ENCODE data around the gene CDKN3.
"Not testable (repeated sequence)": the region's sequence is repeated elsewhere in the genome, so short reads cannot be mapped to it uniquely, and the experiment has no call there.

Gene CDKN3

GRCh38 chr14:54425537-54426274 lies 28.9 kb downstream of the CDKN3 start:
- peak overlapping the region; percentile 13 for H3K27ac Mint-ChIP-seq
- no peaks in the 10 kb centered on the region for H3K9me3 Mint-ChIP-seq
- H3K36me3 Mint-ChIP-seq (ENCODE audit: low read depth) = peaks cover 67% of the 10 kb centered on the region
- H3K27me3 Mint-ChIP-seq = no peaks in the 10 kb centered on the region
- H3K4me3 Mint-ChIP-seq = no peak overlapping the region
- peaks cover 46% of the 10 kb centered on the region for H3K4me1 Mint-ChIP-seq (ENCODE audit: low read depth)

DNA sequence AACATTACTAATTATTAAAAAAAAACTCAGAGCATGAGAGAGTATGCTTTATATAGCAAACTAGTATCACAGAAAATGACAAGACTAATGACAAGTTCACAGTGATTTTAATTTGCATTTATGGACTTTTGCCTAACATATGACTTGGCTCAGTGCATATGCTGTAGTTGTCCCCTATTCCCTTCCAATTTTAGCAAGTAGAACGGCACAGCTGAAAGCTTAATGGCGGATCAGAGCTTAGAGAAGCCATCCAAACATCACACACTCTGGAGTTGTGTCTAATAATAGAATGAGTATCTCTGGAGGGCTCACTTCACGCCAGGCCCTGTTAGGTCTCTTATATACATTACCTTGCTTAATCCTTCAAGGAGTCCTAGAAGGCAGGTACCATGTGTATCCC lies 31.1 kb downstream of the CDKN3 start:
- Mint-ChIP-seq H3K9me3 (no peaks in the 10 kb centered on the region), H3K4me3 (no peak overlapping the region), H3K4me1 (ENCODE audit: low read depth) (peaks cover 61% of the 10 kb centered on the region), H3K36me3 (ENCODE audit: low read depth) (peaks cover 88% of the 10 kb centered on the region), H3K27me3 (no peaks in the 10 kb centered on the region), H3K27ac (peak overlapping the region; percentile 89)

DNA sequence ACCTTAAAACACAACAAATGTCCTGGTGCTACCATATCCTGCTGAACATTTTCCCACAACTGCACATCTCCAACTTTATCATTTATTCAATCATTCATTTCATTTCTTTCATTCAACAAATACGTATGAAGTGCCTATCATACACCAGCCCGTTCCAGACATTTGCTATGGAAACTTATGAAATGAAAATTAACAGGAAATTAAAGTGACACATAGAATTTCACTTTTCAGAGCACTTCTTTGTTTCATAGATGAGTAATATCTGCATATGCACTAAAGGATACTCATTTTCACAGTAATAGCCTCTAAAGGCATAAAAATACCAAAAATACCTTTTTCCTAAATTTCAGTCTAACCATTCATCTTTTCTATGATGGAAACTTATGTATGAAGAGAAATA lies 31.7 kb downstream of the CDKN3 start:
- no peaks in the 10 kb centered on the region for H3K27me3 Mint-ChIP-seq
- H3K36me3 Mint-ChIP-seq (ENCODE audit: low read depth) = peaks cover 91% of the 10 kb centered on the region
- peak overlapping the region; percentile 13 for H3K4me3 Mint-ChIP-seq
- peaks cover 67% of the 10 kb centered on the region for H3K4me1 Mint-ChIP-seq (ENCODE audit: low read depth)
- no peaks in the 10 kb centered on the region for H3K9me3 Mint-ChIP-seq
- H3K27ac Mint-ChIP-seq = peak overlapping the region; percentile 89

DNA sequence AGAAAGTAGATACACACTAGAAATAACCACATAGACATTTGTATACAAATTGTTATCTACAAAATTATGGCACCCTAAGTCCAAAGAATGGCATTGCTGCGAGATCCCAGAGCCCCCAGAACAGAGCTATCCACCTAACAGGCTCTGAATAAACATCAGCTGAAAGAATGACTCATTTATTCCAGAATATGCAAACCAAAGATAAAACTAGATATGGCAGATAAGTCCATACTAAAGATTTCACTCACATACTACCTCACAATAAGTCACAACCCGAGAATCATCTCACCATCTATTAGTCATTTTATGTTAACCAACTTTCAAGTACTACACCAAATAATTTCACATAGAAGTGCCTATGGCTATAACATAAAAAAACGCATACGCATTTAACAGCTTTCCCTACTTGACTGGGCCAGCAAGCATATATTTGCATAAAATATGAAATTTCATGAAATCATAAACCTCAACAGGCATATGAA lies 38.7 kb downstream of the CDKN3 start:
- H3K27ac Mint-ChIP-seq = peak overlapping the region; percentile 91
- no peaks in the 10 kb centered on the region for H3K9me3 Mint-ChIP-seq
- peaks cover 93% of the 10 kb centered on the region for H3K4me1 Mint-ChIP-seq (ENCODE audit: low read depth)
- no peaks in the 10 kb centered on the region for H3K27me3 Mint-ChIP-seq
- H3K36me3 Mint-ChIP-seq (ENCODE audit: low read depth) = peaks cover 78% of the 10 kb centered on the region
- peak overlapping the region; percentile 77 for H3K4me3 Mint-ChIP-seq

GRCh38 chr14:54437954-54438353 lies 41.1 kb downstream of the CDKN3 start:
- Mint-ChIP-seq H3K4me1 (ENCODE audit: low read depth) (peaks cover 88% of the 10 kb centered on the region), H3K36me3 (ENCODE audit: low read depth) (peaks cover 56% of the 10 kb centered on the region)
- not testable (repeated sequence) for H3K9me3 Mint-ChIP-seq, H3K4me3 Mint-ChIP-seq, H3K27ac Mint-ChIP-seq, H3K27me3 Mint-ChIP-seq

- H3K4me3 Mint-ChIP-seq = peak overlapping the region; percentile 34
- peak overlapping the region; percentile 5 for H3K27ac Mint-ChIP-seq
- H3K4me1 Mint-ChIP-seq (ENCODE audit: low read depth) = peaks cover 81% of the 10 kb centered on the region
- no peaks in the 10 kb centered on the region for H3K27me3 Mint-ChIP-seq
- H3K36me3 Mint-ChIP-seq (ENCODE audit: low read depth) = peaks cover 49% of the 10 kb centered on the region
- no peaks in the 10 kb centered on the region for H3K9me3 Mint-ChIP-seq
Measured at GRCh38 chr14:54438703-54439102, 41.9 kb downstream of the CDKN3 start.

GRCh38 chr14:54440037-54440436 lies 43.2 kb downstream of the CDKN3 start:
- H3K36me3 Mint-ChIP-seq (ENCODE audit: low read depth) = peaks cover 36% of the 10 kb centered on the region
- peaks cover 3% of the 10 kb centered on the region for H3K27me3 Mint-ChIP-seq
- H3K9me3 Mint-ChIP-seq = no peaks in the 10 kb centered on the region
- peak overlapping the region; percentile 93 for H3K27ac Mint-ChIP-seq
- H3K4me1 Mint-ChIP-seq (ENCODE audit: low read depth) = peaks cover 67% of the 10 kb centered on the region
- peak overlapping the region; percentile 99 for H3K4me3 Mint-ChIP-seq

DNA sequence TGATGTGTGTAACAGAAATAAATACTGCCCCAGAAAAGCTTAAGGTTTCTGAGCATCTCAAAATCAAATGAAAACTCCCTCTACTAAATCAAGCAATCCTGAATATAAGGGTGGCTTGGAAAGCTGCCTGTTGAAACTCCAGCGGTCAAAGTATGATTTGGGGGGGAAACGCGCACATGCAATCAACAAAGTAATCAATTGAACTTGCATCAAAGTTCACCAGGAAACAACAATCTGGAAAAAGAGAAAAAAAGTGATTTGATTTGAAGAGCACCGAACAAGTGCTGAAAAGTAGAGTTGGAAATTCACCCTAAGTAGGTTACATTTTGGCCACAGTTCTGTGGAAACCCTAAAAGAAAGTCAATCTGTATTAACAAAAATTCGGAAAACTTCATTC lies 43.7 kb downstream of the CDKN3 start:
- peak overlapping the region; percentile 93 for H3K27ac Mint-ChIP-seq
- peaks cover 4% of the 10 kb centered on the region for H3K27me3 Mint-ChIP-seq
- peaks cover 31% of the 10 kb centered on the region for H3K36me3 Mint-ChIP-seq (ENCODE audit: low read depth)
- H3K4me3 Mint-ChIP-seq = peak overlapping the region; percentile 99
- H3K4me1 Mint-ChIP-seq (ENCODE audit: low read depth) = peaks cover 63% of the 10 kb centered on the region
- no peaks in the 10 kb centered on the region for H3K9me3 Mint-ChIP-seq

GRCh38 chr14:54440873-54441868 lies 44.4 kb downstream of the CDKN3 start, which contains the start of gene CNIH1:
Gene CNIH1, minus strand, starts transcription at chr14:54441374. Its CDS starts 47 bp downstream, at chr14:54441327.
- H3K4me3 Mint-ChIP-seq = peak within 1 kb of the TSS; percentile 99
- H3K4me1 Mint-ChIP-seq (ENCODE audit: low read depth) = peaks cover 56% of the 10 kb centered on the region
- peak within 1 kb of the TSS; percentile 93 for H3K27ac Mint-ChIP-seq
- H3K27me3 Mint-ChIP-seq = peaks cover 4% of the 10 kb centered on the region
- H3K36me3 Mint-ChIP-seq (ENCODE audit: low read depth) = peaks cover 25% of the 10 kb centered on the region
- no peaks in the 10 kb centered on the region for H3K9me3 Mint-ChIP-seq

- not testable (repeated sequence) for H3K27me3 Mint-ChIP-seq, H3K9me3 Mint-ChIP-seq, H3K4me3 Mint-ChIP-seq, H3K27ac Mint-ChIP-seq
- H3K36me3 Mint-ChIP-seq (ENCODE audit: low read depth) = peaks cover 19% of the 10 kb centered on the region
- H3K4me1 Mint-ChIP-seq (ENCODE audit: low read depth) = peaks cover 50% of the 10 kb centered on the region
Measured at GRCh38 chr14:54442961-54443360, 46.2 kb downstream of the CDKN3 start.

DNA sequence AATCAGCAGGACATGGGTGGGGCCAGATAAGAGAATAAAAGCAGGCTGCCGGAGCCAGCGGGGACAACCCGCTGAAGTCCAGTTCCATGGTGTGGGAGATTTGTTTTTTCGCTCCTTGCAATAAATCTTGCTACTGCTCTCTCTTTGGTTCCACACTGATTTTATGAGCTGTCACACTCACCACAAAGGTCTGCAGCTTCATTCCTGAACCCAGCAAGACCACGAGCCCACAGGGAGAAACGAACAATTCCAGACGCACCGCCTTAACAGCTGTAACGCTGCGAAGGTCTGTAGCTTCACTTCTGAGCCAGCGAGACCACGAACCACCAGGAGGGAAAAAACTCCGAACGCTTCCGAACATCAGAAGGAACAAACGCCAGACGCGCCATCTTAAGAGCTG lies 47.2 kb downstream of the CDKN3 start:
- Mint-ChIP-seq H3K4me3 (no peak overlapping the region), H3K27ac (no peak overlapping the region), H3K27me3 (peaks cover 7% of the 10 kb centered on the region), H3K36me3 (ENCODE audit: low read depth) (peaks cover 13% of the 10 kb centered on the region), H3K4me1 (ENCODE audit: low read depth) (peaks cover 49% of the 10 kb centered on the region), H3K9me3 (no peaks in the 10 kb centered on the region)

- H3K36me3 Mint-ChIP-seq (ENCODE audit: low read depth) = peaks cover 10% of the 10 kb centered on the region
- no peak overlapping the region for H3K4me3 Mint-ChIP-seq
- H3K9me3 Mint-ChIP-seq = no peaks in the 10 kb centered on the region
- no peak overlapping the region for H3K27ac Mint-ChIP-seq
- peaks cover 45% of the 10 kb centered on the region for H3K4me1 Mint-ChIP-seq (ENCODE audit: low read depth)
- peaks cover 7% of the 10 kb centered on the region for H3K27me3 Mint-ChIP-seq
Measured at GRCh38 chr14:54444681-54445080, 47.9 kb downstream of the CDKN3 start.

DNA sequence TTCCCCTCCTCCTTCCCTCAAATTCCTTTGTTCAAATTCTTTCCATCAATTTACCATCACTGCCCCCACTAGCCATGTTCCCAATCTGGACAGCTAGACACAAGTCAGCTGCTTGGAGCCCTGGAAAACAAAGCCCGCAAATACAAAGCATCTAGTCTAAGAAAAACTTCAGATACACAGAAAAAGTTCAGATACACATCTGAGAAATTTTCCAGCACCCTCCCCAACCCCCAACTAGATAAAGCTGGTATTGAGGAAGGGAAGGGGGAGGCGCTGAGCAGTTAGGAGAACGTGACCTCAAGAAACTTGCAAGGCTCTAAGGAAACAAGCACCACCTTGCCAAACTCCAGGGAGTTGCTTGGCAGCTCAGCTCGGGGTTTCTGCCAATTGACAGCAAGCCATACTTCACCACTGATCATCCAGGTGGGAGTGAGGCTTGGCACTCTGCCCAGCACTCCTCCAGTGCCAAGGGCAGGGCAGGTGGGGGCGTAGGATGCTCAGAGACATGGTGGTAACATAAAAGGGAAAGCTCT lies 49.4 kb downstream of the CDKN3 start:
- Mint-ChIP-seq H3K9me3 (no peaks in the 10 kb centered on the region), H3K36me3 (ENCODE audit: low read depth) (no peaks in the 10 kb centered on the region), H3K4me3 (no peak overlapping the region), H3K27ac (no peak overlapping the region), H3K27me3 (peaks cover 7% of the 10 kb centered on the region), H3K4me1 (ENCODE audit: low read depth) (peaks cover 48% of the 10 kb centered on the region)

DNA sequence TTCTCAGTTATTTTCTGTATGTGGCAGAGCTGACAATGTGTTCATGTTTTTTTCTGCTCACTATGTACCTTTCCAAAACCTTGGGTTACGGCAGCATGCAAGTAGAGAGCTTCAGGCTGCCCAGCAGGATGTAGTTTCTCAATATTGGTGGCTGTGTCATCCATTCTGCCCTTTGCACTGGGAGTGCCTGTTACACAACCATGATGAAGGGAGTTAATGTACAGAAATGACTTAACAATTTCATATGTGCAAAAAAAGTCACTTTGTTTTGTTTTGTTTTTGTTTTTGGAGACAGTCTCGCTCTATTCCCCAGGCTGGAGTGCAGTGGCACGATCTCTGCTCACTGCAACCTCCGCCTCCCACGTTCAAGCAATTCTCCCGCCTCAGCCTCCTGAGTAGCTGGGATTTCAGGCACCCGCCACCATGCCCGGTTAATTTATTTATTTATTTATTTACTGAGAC lies 50.5 kb downstream of the CDKN3 start:
- Mint-ChIP-seq H3K4me3 (no peak overlapping the region), H3K9me3 (no peaks in the 10 kb centered on the region), H3K36me3 (ENCODE audit: low read depth) (no peaks in the 10 kb centered on the region), H3K27ac (no peak overlapping the region), H3K4me1 (ENCODE audit: low read depth) (peaks cover 38% of the 10 kb centered on the region), H3K27me3 (peaks cover 7% of the 10 kb centered on the region)

GRCh38 chr14:54450535-54450934 lies 53.7 kb downstream of the CDKN3 start:
- Mint-ChIP-seq H3K27me3 (peaks cover 3% of the 10 kb centered on the region), H3K27ac (peak overlapping the region; percentile 16), H3K36me3 (ENCODE audit: low read depth) (no peaks in the 10 kb centered on the region), H3K4me1 (ENCODE audit: low read depth) (peaks cover 37% of the 10 kb centered on the region), H3K9me3 (no peaks in the 10 kb centered on the region), H3K4me3 (no peak overlapping the region)
